ENCODE measurements around the gene VCX2.

DNA sequence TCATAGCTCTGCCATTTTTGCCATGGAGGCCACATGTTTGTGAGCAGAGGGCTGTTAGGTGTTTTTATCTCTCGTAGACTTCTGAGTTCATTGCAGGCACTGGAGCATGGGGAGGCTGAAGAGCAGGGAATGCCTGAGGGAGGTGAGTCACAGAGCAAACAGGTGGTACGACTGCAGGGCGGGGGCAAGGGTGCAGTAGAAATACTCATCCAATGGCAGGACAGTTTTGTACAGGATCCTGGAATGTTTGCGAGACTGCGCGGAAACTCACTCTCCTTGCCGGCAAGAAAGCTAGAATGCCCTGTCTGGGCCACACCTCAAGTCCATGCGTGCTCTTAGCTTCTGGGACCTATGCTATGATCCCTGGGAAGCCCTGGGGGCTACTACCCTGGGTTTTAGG is 20.0 kb upstream of the VCX2 start:
- TF ChIP-seq, protein P1, sequence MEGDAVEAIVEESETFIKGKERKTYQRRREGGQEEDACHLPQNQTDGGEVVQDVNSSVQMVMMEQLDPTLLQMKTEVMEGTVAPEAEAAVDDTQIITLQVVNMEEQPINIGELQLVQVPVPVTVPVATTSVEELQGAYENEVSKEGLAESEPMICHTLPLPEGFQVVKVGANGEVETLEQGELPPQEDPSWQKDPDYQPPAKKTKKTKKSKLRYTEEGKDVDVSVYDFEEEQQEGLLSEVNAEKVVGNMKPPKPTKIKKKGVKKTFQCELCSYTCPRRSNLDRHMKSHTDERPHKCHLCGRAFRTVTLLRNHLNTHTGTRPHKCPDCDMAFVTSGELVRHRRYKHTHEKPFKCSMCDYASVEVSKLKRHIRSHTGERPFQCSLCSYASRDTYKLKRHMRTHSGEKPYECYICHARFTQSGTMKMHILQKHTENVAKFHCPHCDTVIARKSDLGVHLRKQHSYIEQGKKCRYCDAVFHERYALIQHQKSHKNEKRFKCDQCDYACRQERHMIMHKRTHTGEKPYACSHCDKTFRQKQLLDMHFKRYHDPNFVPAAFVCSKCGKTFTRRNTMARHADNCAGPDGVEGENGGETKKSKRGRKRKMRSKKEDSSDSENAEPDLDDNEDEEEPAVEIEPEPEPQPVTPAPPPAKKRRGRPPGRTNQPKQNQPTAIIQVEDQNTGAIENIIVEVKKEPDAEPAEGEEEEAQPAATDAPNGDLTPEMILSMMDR (tag by site-specific recombination; IDR thresholded peaks at IDR 0.05): no peak
- TF ChIP-seq, protein P2, sequence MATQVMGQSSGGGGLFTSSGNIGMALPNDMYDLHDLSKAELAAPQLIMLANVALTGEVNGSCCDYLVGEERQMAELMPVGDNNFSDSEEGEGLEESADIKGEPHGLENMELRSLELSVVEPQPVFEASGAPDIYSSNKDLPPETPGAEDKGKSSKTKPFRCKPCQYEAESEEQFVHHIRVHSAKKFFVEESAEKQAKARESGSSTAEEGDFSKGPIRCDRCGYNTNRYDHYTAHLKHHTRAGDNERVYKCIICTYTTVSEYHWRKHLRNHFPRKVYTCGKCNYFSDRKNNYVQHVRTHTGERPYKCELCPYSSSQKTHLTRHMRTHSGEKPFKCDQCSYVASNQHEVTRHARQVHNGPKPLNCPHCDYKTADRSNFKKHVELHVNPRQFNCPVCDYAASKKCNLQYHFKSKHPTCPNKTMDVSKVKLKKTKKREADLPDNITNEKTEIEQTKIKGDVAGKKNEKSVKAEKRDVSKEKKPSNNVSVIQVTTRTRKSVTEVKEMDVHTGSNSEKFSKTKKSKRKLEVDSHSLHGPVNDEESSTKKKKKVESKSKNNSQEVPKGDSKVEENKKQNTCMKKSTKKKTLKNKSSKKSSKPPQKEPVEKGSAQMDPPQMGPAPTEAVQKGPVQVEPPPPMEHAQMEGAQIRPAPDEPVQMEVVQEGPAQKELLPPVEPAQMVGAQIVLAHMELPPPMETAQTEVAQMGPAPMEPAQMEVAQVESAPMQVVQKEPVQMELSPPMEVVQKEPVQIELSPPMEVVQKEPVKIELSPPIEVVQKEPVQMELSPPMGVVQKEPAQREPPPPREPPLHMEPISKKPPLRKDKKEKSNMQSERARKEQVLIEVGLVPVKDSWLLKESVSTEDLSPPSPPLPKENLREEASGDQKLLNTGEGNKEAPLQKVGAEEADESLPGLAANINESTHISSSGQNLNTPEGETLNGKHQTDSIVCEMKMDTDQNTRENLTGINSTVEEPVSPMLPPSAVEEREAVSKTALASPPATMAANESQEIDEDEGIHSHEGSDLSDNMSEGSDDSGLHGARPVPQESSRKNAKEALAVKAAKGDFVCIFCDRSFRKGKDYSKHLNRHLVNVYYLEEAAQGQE (tag by site-specific recombination; IDR thresholded peaks at IDR 0.05): no peak
- TF ChIP-seq, protein P3, sequence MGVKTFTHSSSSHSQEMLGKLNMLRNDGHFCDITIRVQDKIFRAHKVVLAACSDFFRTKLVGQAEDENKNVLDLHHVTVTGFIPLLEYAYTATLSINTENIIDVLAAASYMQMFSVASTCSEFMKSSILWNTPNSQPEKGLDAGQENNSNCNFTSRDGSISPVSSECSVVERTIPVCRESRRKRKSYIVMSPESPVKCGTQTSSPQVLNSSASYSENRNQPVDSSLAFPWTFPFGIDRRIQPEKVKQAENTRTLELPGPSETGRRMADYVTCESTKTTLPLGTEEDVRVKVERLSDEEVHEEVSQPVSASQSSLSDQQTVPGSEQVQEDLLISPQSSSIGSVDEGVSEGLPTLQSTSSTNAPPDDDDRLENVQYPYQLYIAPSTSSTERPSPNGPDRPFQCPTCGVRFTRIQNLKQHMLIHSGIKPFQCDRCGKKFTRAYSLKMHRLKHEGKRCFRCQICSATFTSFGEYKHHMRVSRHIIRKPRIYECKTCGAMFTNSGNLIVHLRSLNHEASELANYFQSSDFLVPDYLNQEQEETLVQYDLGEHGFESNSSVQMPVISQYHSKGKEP (tag by site-specific recombination; IDR thresholded peaks at IDR 0.05): no peak
- TF ChIP-seq, protein P4, sequence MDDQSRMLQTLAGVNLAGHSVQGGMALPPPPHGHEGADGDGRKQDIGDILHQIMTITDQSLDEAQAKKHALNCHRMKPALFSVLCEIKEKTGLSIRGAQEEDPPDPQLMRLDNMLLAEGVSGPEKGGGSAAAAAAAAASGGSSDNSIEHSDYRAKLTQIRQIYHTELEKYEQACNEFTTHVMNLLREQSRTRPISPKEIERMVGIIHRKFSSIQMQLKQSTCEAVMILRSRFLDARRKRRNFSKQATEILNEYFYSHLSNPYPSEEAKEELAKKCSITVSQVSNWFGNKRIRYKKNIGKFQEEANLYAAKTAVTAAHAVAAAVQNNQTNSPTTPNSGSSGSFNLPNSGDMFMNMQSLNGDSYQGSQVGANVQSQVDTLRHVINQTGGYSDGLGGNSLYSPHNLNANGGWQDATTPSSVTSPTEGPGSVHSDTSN (CRISPR knock-in tag; IDR thresholded peaks at IDR 0.05): no peak
- TF ChIP-seq REPIN1 (tag by site-specific recombination; IDR thresholded peaks at IDR 0.05; ENCODE audit: low read depth) (no peak), ZNF37A (tag by site-specific recombination; IDR thresholded peaks at IDR 0.05) (no peak), ZNF248 (tag by site-specific recombination; IDR thresholded peaks at IDR 0.05) (no peak), ZNF174 (tag by site-specific recombination; IDR thresholded peaks at IDR 0.05) (no peak), ZNF24 (tag by site-specific recombination; IDR thresholded peaks at IDR 0.05) (no peak), ZBTB7A (tag by site-specific recombination; IDR thresholded peaks at IDR 0.05; ENCODE audit: low read depth) (no peak), YY1 (tag by site-specific recombination; IDR thresholded peaks at IDR 0.05) (no peak), ZNF670 (tag by site-specific recombination; IDR thresholded peaks at IDR 0.05; ENCODE audit: low read depth) (no peak)
- TF ChIP-seq, protein P5, sequence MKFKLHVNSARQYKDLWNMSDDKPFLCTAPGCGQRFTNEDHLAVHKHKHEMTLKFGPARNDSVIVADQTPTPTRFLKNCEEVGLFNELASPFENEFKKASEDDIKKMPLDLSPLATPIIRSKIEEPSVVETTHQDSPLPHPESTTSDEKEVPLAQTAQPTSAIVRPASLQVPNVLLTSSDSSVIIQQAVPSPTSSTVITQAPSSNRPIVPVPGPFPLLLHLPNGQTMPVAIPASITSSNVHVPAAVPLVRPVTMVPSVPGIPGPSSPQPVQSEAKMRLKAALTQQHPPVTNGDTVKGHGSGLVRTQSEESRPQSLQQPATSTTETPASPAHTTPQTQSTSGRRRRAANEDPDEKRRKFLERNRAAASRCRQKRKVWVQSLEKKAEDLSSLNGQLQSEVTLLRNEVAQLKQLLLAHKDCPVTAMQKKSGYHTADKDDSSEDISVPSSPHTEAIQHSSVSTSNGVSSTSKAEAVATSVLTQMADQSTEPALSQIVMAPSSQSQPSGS (tag by site-specific recombination; IDR thresholded peaks at IDR 0.05; ENCODE audit: low read depth): no peak

Data from HEK293 (cell line).